Kidney (tissue), 14 donors: Measurements from ENCODE around the gene QRFP. TPM values are rescaled to one million over a fixed set of nuclear protein-coding genes. Genes with fewer than 3 reads are reported as not detected.
A peak's percentile ranks its signal among the peaks of the same experiment; 100 is the strongest.

ENCODE experiments used
- DNase-seq, 5 donors: peaks; one replicate each; pipeline ENCODE4 v3.0.0-alpha.2; 2013 to 2020
- FAIRE-seq: peaks from 2 replicates; lab custom pipeline; 2012; peaks lifted over from hg19 to GRCh38; lab: Jason Lieb, UNC
- H3K27ac ChIP-seq, 2 donors: one replicate each; pipeline ENCODE4 v1.7.0; 2013; ENCODE audit warnings: low read depth in 2 of 2, low read length in 2 of 2, inconsistent platforms in 1 of 2
- H3K27me3 ChIP-seq: one replicate; pipeline ENCODE4 v1.7.1; 2013; ENCODE audit warnings: low read length, inconsistent platforms; ENCODE audit not compliant: control insufficient read depth, insufficient read depth
- H3K36me3 ChIP-seq, 3 donors: one replicate each; pipeline versions ENCODE4 v1.7.0 to v1.7.1; 2013; ENCODE audit warnings: low read length in 3 of 3, control low read depth in 1 of 3, inconsistent platforms in 1 of 3; ENCODE audit not compliant: insufficient read depth in 3 of 3, control insufficient read depth in 2 of 3
- H3K4me1 ChIP-seq, 3 donors: one replicate each; pipeline versions ENCODE4 v1.7.0 to v1.7.1; 2013; ENCODE audit warnings: low read length in 3 of 3, inconsistent platforms in 1 of 3, low read depth in 1 of 3; ENCODE audit not compliant: control insufficient read depth in 2 of 3, insufficient read depth in 2 of 3
- H3K4me3 ChIP-seq, 3 donors: one replicate each; pipeline versions ENCODE4 v1.7.0 to v1.8.1; 2013; ENCODE audit warnings: low read length in 3 of 3, control low read depth in 1 of 3, inconsistent platforms in 1 of 3
- H3K9ac ChIP-seq, 3 donors: one replicate each; pipeline versions ENCODE4 v1.7.0 to v1.7.1; 2013; ENCODE audit warnings: low read length in 3 of 3, control low read depth in 1 of 3, inconsistent platforms in 1 of 3
- H3K9me3 ChIP-seq, 3 donors: one replicate each; pipeline versions ENCODE4 v1.7.0 to v1.7.1; 2013; ENCODE audit warnings: low read length in 3 of 3, control low read depth in 1 of 3, inconsistent platforms in 1 of 3; ENCODE audit not compliant: control insufficient read depth in 2 of 3, insufficient read depth in 1 of 3
- intact Hi-C: fragments of 100-400 bp; cut with DNase I; formaldehyde crosslinking; loops from one replicate; pipeline ENCODE4 v1.11.1; 2022
- polyA plus RNA-seq: library from polyadenylated mRNA; stranded (reverse); fragments of 350-450 nt; fragmentation: Illumina TruSeq; extraction: RNeasy Lipid Tissue Mini Kit (QIAGEN cat#74804); gene quantifications from one replicate; pipeline ENCODE4 v1.2.3, GENCODE V29; 2014; ENCODE audit warnings: low read depth, low replicate concordance; ENCODE audit not compliant: insufficient read depth
- total RNA-seq: library from RNA; stranded (reverse); fragmentation: NEBNext Ultra II Directional; extraction: Animal tissue kit (Norgen Biotek cat#: 25700); gene quantifications from one replicate; pipeline ENCODE4 v1.2.1, GENCODE V29; 2021
- TF ChIP-seq, protein P1 (sequence below): IDR thresholded peaks from 3 replicates; pipeline ENCODE4 v1.5.1; 2012; ENCODE audit warnings: mild to moderate bottlenecking, moderate library complexity, borderline replicate concordance; ENCODE audit not compliant: insufficient read depth; ENCODE audit errors: extremely low read depth
- donor health status: control.
- donor health status: control.
- donor health status: control.
- donor health status: control.
- donor health status: control.
- donor health status: DM: yes; HTN: yes; CAD: no.
- donor health status: Normal renal cell carcinoma (clear cell type).

The QRFP gene
- total and polyA plus RNA-seq, 2 donors from 2014 or later = not detected

DNA sequence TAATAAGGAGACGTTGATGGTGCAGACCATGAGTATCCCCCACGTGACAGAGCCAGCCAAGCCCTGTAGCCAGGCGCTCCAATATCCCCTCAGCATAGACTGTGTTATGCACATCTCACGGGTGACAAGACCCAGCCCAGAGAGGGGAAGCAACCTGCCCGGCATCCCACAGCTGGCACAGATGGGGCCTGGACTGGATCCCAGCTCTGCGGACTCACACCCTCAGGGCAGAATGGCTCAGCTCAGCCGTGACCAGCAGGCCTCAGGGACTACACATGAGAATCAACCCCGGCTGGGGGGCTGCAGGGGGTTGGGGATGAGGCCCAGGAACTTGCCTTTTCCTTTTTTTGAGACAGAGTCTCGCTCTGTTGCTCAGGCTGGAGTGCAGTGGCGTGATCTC is 30.7 kb upstream of the QRFP start:
- Histone ChIP-seq H3K27me3 (no peaks in the 10 kb centered on the region), H3K9ac (no peak overlapping the region), H3K4me1 (no peaks in the 10 kb centered on the region), H3K4me3 (no peak overlapping the region), H3K27ac (no peak overlapping the region), H3K36me3 (no peaks in the 10 kb centered on the region), H3K9me3 (no peaks in the 10 kb centered on the region)
- TF ChIP-seq, protein P1, sequence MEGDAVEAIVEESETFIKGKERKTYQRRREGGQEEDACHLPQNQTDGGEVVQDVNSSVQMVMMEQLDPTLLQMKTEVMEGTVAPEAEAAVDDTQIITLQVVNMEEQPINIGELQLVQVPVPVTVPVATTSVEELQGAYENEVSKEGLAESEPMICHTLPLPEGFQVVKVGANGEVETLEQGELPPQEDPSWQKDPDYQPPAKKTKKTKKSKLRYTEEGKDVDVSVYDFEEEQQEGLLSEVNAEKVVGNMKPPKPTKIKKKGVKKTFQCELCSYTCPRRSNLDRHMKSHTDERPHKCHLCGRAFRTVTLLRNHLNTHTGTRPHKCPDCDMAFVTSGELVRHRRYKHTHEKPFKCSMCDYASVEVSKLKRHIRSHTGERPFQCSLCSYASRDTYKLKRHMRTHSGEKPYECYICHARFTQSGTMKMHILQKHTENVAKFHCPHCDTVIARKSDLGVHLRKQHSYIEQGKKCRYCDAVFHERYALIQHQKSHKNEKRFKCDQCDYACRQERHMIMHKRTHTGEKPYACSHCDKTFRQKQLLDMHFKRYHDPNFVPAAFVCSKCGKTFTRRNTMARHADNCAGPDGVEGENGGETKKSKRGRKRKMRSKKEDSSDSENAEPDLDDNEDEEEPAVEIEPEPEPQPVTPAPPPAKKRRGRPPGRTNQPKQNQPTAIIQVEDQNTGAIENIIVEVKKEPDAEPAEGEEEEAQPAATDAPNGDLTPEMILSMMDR = no peak
- DNase-seq (peak in 1 of 5 donors; percentile 77), FAIRE-seq (no peak)
- intact Hi-C loops = no loop called here

DNA sequence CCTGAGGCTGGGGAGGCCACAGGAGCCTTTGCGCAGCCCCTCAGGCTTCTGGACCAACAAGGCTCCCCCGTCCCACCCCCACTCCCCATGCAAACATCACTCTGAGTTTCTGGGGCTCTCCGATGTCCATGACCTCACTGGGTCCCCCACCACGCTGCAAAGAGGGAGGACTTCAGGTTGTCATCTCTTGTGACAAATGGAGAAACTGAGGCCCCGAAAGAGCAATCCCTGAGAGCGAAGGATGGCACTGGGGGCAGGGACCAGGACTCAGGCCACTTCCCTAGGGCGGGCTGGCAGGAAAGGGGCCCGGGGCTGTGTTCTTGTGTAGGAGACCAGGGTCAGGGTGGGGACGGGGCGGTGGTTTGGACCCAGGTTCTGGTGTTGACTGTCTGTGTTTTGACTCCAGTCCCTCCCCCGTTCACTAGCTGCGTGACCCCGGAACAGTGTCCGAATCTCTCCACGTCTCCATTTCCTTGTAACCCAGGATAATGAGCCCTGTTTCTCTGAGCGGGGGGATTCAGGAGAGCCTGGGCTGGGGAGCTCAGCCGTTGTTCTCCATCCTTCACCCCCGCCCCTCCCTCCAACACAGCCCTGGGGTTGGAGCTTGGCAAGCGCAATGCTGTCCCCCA is 28.6 kb upstream of the QRFP start:
- no peaks in the 10 kb centered on the region for H3K27me3 ChIP-seq
- no peaks in the 10 kb centered on the region for H3K9me3 ChIP-seq
- H3K4me3 ChIP-seq = no peak overlapping the region
- H3K4me1 ChIP-seq = no peaks in the 10 kb centered on the region
- H3K9ac ChIP-seq = no peak overlapping the region
- no peak overlapping the region for H3K27ac ChIP-seq
- TF ChIP-seq, protein P1 = no peak
- FAIRE-seq (no peak), DNase-seq (no peak)
- intact Hi-C loops = no loop called here
- H3K36me3 ChIP-seq = no peaks in the 10 kb centered on the region

DNA sequence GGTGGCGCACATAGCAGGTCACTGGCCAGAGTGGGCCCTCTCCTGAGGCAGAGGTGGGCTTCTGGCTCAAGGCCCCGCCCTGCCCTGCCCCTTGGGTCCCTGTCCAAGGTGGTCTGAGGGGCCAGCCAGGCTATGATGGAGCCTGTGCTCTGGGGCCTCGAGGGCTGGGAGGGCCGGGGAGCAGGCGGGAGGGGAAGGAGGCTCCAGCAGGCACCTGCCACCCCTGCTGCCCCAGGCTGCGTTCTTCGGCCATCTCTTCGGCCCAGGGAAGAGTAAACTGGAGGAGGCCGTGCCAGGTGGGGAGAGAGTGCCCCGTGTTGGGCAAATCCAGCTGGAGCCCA is 27.8 kb upstream of the QRFP start:
- Histone ChIP-seq H3K9ac (no peak overlapping the region), H3K36me3 (no peaks in the 10 kb centered on the region), H3K4me3 (no peak overlapping the region), H3K4me1 (no peaks in the 10 kb centered on the region), H3K27me3 (no peaks in the 10 kb centered on the region), H3K27ac (no peak overlapping the region), H3K9me3 (no peaks in the 10 kb centered on the region)
- intact Hi-C loops = no loop called here
- FAIRE-seq (no peak), DNase-seq (no peak)
- TF ChIP-seq, protein P1 = no peak
